ENCODE results near the gene LYZL1.

- TF ChIP-seq POLR2A (IDR thresholded peaks at IDR 0.05; ENCODE audit: low read depth, low read length): no peak
- TF ChIP-seq POLR2AphosphoS5 (IDR thresholded peaks at IDR 0.05; ENCODE audit: low read depth, low read length): no peak
- TF ChIP-seq TAF1 (IDR thresholded peaks at IDR 0.05; ENCODE audit: borderline replicate concordance, low read depth, low read length): no peak
These were observed 8.9 kb upstream of the LYZL1 start for GRCh38 chr10:29279779-29280487.
